Measurements from ENCODE around the gene LEP. TPM values are rescaled to one million over a fixed set of nuclear protein-coding genes. Genes with fewer than 3 reads are reported as not detected.
A peak's percentile ranks its signal among the peaks of the same experiment; 100 is the strongest.

Gene LEP
- total RNA-seq, 1 donor from 2014 or later: not detected

DNA sequence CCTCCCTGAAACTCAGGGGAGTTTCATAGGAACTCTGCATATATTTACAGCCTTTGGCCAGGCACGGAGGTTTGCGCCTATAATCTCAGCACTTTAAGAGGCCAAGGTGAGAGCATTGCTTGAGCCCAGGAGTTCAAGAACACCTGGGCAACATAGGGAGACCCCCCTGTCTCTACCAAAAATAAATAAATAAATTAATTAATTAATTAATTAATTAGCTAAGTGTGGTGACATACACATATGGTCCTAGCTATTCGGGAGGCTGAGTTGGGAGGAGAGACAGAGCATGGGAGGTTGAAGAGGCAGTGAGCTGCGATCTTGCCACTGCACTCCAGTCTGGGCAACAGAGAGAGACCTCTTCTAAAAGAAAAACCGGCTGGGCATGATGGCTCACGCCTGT lies 9.4 kb upstream of the LEP start:
- no peak for DNase-seq (ENCODE audit: low spot score)
- Histone ChIP-seq H3K79me2 (ENCODE audit: low read depth) (no peaks in the 10 kb centered on the region), H3K27me3 (no peaks in the 10 kb centered on the region), H2AFZ (replicated peaks) (no peak overlapping the region), H3K9me3 (ENCODE audit: low read depth) (no peaks in the 10 kb centered on the region), H3K36me3 (no peaks in the 10 kb centered on the region), H3K4me1 (peaks cover 28% of the 10 kb centered on the region), H3F3A (ENCODE audit: low read depth) (no peaks in the 10 kb centered on the region), H3K27ac (no peak overlapping the region), H4K20me1 (ENCODE audit: low read depth) (no peaks in the 10 kb centered on the region), H3K4me3 (no peak overlapping the region), H3K9ac (no peak overlapping the region), H3K4me2 (no peak overlapping the region)
- Mint-ChIP-seq H3K4me1 (peaks cover 23% of the 10 kb centered on the region), H3K27me3 (ENCODE audit: insufficient read depth, low read depth) (peaks cover 13% of the 10 kb centered on the region), H3K4me3 (no peak overlapping the region), H3K27ac (no peak overlapping the region), H3K9me3 (no peaks in the 10 kb centered on the region), H3K36me3 (no peaks in the 10 kb centered on the region)
- no peak for TF ChIP-seq EZH2 (IDR thresholded peaks at IDR 0.05)
- TF ChIP-seq EZH2phosphoT487 (IDR thresholded peaks at IDR 0.05): no peak

DNA sequence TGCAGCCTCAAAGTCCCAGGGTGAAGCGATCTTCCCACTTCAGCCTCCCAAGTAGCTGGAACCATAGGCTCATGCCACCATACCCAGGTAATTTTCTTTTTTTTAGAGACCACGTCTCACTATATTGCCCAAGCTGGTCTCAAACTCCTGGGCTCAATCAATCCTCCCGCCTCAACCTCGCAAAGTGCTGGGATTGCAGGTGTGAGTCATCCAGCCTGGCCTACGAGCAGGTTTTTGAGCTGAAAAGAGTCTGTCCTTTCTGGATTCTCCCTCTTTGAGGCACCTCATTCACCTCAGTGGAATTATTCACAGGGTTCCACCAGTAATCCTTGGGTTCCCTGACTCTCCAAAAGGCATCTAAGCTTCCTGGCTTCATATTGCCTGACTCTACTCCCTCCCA lies 7.6 kb upstream of the LEP start:
- Histone ChIP-seq H3K27ac (no peak overlapping the region), H3K4me2 (no peak overlapping the region), H2AFZ (replicated peaks) (no peak overlapping the region), H3K27me3 (no peaks in the 10 kb centered on the region), H3K4me3 (no peak overlapping the region), H3K9ac (no peak overlapping the region), H3F3A (ENCODE audit: low read depth) (no peaks in the 10 kb centered on the region), H3K4me1 (peaks cover 21% of the 10 kb centered on the region), H3K79me2 (ENCODE audit: low read depth) (no peaks in the 10 kb centered on the region), H3K36me3 (no peaks in the 10 kb centered on the region), H3K9me3 (ENCODE audit: low read depth) (no peaks in the 10 kb centered on the region), H4K20me1 (ENCODE audit: low read depth) (no peaks in the 10 kb centered on the region)
- no peak for DNase-seq (ENCODE audit: low spot score)
- no peak overlapping the region for H3K4me3 Mint-ChIP-seq
- H3K36me3 Mint-ChIP-seq: no peaks in the 10 kb centered on the region
- H3K4me1 Mint-ChIP-seq: peaks cover 23% of the 10 kb centered on the region
- TF ChIP-seq EZH2 (IDR thresholded peaks at IDR 0.05) (no peak), EZH2phosphoT487 (IDR thresholded peaks at IDR 0.05) (no peak)
- TF ChIP-seq, protein P1, sequence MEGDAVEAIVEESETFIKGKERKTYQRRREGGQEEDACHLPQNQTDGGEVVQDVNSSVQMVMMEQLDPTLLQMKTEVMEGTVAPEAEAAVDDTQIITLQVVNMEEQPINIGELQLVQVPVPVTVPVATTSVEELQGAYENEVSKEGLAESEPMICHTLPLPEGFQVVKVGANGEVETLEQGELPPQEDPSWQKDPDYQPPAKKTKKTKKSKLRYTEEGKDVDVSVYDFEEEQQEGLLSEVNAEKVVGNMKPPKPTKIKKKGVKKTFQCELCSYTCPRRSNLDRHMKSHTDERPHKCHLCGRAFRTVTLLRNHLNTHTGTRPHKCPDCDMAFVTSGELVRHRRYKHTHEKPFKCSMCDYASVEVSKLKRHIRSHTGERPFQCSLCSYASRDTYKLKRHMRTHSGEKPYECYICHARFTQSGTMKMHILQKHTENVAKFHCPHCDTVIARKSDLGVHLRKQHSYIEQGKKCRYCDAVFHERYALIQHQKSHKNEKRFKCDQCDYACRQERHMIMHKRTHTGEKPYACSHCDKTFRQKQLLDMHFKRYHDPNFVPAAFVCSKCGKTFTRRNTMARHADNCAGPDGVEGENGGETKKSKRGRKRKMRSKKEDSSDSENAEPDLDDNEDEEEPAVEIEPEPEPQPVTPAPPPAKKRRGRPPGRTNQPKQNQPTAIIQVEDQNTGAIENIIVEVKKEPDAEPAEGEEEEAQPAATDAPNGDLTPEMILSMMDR (IDR thresholded peaks at IDR 0.05): no peak
- H3K27ac Mint-ChIP-seq: no peak overlapping the region
- peaks cover 4% of the 10 kb centered on the region for H3K9me3 Mint-ChIP-seq
- H3K27me3 Mint-ChIP-seq (ENCODE audit: insufficient read depth, low read depth): peaks cover 7% of the 10 kb centered on the region

DNA sequence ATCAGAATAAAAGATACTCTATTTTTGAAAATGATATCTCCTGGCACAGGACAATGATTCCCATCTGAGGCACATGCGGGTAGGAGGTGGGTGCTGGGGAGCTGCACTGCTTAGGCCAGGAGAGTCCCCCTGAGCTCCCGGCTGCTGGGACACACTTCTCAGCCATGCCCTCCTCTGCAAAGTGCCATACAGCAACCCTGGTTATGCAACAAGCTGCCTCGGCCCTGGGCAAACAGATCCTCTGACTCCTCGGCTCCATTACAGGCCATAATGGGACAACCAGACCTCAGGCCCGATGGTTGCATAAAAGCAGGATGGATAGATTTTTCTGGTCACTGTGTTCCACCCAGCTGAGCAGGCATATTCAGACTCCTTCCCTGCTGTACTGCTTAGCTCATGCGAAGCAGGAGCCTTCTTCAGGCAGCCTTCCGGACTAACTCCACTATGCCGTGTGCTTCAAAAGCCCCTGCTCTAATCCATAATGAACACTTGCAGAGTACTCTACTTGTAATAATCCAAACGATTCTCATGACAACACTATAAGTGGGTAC lies 6.5 kb upstream of the LEP start:
- no peaks in the 10 kb centered on the region for H3K36me3 Mint-ChIP-seq
- Histone ChIP-seq H3F3A (ENCODE audit: low read depth) (no peaks in the 10 kb centered on the region), H3K27ac (no peak overlapping the region), H4K20me1 (ENCODE audit: low read depth) (no peaks in the 10 kb centered on the region), H3K9me3 (ENCODE audit: low read depth) (no peaks in the 10 kb centered on the region), H2AFZ (replicated peaks) (no peak overlapping the region), H3K36me3 (no peaks in the 10 kb centered on the region), H3K27me3 (no peaks in the 10 kb centered on the region), H3K4me3 (no peak overlapping the region), H3K4me2 (no peak overlapping the region), H3K9ac (no peak overlapping the region), H3K79me2 (ENCODE audit: low read depth) (no peaks in the 10 kb centered on the region), H3K4me1 (peaks cover 18% of the 10 kb centered on the region)
- peaks cover 9% of the 10 kb centered on the region for H3K9me3 Mint-ChIP-seq
- H3K27ac Mint-ChIP-seq: no peak overlapping the region
- peaks cover 23% of the 10 kb centered on the region for H3K4me1 Mint-ChIP-seq
- TF ChIP-seq EZH2phosphoT487 (IDR thresholded peaks at IDR 0.05) (no peak), EZH2 (IDR thresholded peaks at IDR 0.05) (no peak)
- TF ChIP-seq, protein P1 (IDR thresholded peaks at IDR 0.05): no peak
- H3K27me3 Mint-ChIP-seq (ENCODE audit: insufficient read depth, low read depth): peaks cover 7% of the 10 kb centered on the region
- H3K4me3 Mint-ChIP-seq: no peak overlapping the region
- DNase-seq (ENCODE audit: low spot score): no peak

DNA sequence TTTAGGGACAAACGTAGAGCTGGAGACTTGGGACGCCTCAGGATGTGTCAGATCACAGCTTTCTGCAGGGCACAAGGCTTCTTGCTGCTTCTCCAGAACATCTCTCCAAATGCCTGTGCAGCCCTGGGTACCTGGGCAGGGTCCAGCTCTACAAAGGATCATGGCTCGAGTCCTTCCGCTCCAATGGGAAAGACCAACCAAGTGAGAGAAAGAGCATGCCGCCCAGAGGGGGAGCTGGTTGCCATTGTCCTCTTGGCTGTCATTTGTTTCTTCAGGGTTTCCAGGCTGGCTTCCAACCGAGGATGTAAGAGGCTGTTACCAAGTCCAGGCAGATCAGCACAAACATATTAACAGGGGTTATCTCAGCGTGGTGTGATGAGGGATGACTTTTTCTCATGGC lies 5.6 kb upstream of the LEP start:
- no peak overlapping the region for H2AFZ ChIP-seq (replicated peaks)
- DNase-seq (ENCODE audit: low spot score): peak; percentile 49
- no peaks in the 10 kb centered on the region for H3K9me3 ChIP-seq (ENCODE audit: low read depth)
- H3K27ac ChIP-seq: no peak overlapping the region
- peaks cover 13% of the 10 kb centered on the region for H3K9me3 Mint-ChIP-seq
- peak overlapping the region; percentile 34 for H3K4me2 ChIP-seq
- H3K4me3 Mint-ChIP-seq: no peak overlapping the region
- H3K27ac Mint-ChIP-seq: no peak overlapping the region
- H4K20me1 ChIP-seq (ENCODE audit: low read depth): no peaks in the 10 kb centered on the region
- peaks cover 4% of the 10 kb centered on the region for H3K27me3 Mint-ChIP-seq (ENCODE audit: insufficient read depth, low read depth)
- no peaks in the 10 kb centered on the region for H3F3A ChIP-seq (ENCODE audit: low read depth)
- H3K4me3 ChIP-seq: no peak overlapping the region
- peaks cover 12% of the 10 kb centered on the region for H3K4me1 ChIP-seq
- H3K4me1 Mint-ChIP-seq: peaks cover 17% of the 10 kb centered on the region
- no peak overlapping the region for H3K9ac ChIP-seq
- no peaks in the 10 kb centered on the region for H3K36me3 Mint-ChIP-seq
- TF ChIP-seq EZH2 (IDR thresholded peaks at IDR 0.05) (no peak), EZH2phosphoT487 (IDR thresholded peaks at IDR 0.05) (no peak)
- TF ChIP-seq, protein P1 (IDR thresholded peaks at IDR 0.05): no peak
- no peaks in the 10 kb centered on the region for H3K36me3 ChIP-seq
- no peaks in the 10 kb centered on the region for H3K27me3 ChIP-seq
- no peaks in the 10 kb centered on the region for H3K79me2 ChIP-seq (ENCODE audit: low read depth)

Measured in neural progenitor cell (in vitro differentiated cells).